PC-9 (cell line): ENCODE results near the gene CCL19. TPM values are rescaled to one million over a fixed set of nuclear protein-coding genes. Genes with fewer than 3 reads are reported as not detected.

Source experiments
- BruUV-seq: library from RNA; stranded (reverse); fragments of 400-500 nt; replicated peaks from 2 replicates; lab custom pipeline; 2021; lab: Mats Ljungman, UMichigan
- CTCF ChIA-PET: fragments of 300-600 bp; sonication (Branson Sonifier 250); formaldehyde crosslinking; loops from one replicate; lab custom pipeline; 2022; ENCODE audit warnings: antibody characterized with exemption; lab: Charles Lee
- POLR2A ChIA-PET: fragments of 300-600 bp; sonication (Branson Sonifier 250); formaldehyde crosslinking; loops from one replicate; lab custom pipeline; 2022; ENCODE audit warnings: antibody characterized with exemption; ENCODE audit not compliant: unreplicated experiment; lab: Charles Lee
- DNase-seq, 2 experiments: peaks; one replicate each; pipeline versions ENCODE4 v3.0.0 to v3.0.0-alpha.2; 2015 to 2022; ENCODE audit warnings: mixed read lengths in 1 of 2
- H2AFZ ChIP-seq: fragments of 200-600 bp; sonication (generic); 2 replicates; pipeline ENCODE4 v1.8.1; 2017; ENCODE audit warnings: antibody characterized with exemption
- H3F3A ChIP-seq: fragments of 200-600 bp; sonication (generic); 2 replicates; pipeline ENCODE4 v1.8.1; 2017; ENCODE audit warnings: antibody characterized with exemption, mild to moderate bottlenecking, low read depth; ENCODE audit not compliant: insufficient read depth
- H3K27ac ChIP-seq: fragments of 200-600 bp; sonication (generic); 2 replicates; pipeline ENCODE4 v1.6.1; 2016; ENCODE audit warnings: mixed run types
- H3K27me3 ChIP-seq: fragments of 200-600 bp; sonication (generic); 2 replicates; pipeline ENCODE4 v1.6.1; 2016; ENCODE audit warnings: low read depth, mixed run types; ENCODE audit not compliant: insufficient read depth
- H3K36me3 ChIP-seq: fragments of 200-600 bp; sonication (generic); 2 replicates; pipeline ENCODE4 v1.6.1; 2016; ENCODE audit warnings: low read depth, mixed run types
- H3K4me1 ChIP-seq: fragments of 200-600 bp; sonication (generic); replicated peaks from 2 replicates; pipeline ENCODE4 v1.6.1; 2016; ENCODE audit warnings: mixed run types; ENCODE audit not compliant: insufficient read depth
- H3K4me2 ChIP-seq: fragments of 200-600 bp; sonication (generic); 2 replicates; pipeline ENCODE4 v1.6.1; 2017; ENCODE audit warnings: mixed run types
- H3K4me3 ChIP-seq: fragments of 200-600 bp; sonication (generic); 2 replicates; pipeline ENCODE4 v1.6.1; 2016; ENCODE audit warnings: mixed run types
- H3K79me2 ChIP-seq: fragments of 200-600 bp; sonication (generic); 2 replicates; pipeline ENCODE4 v1.6.1; 2017; ENCODE audit warnings: low read depth, mixed run types
- H3K9me2 ChIP-seq: fragments of 200-600 bp; sonication (generic); 2 replicates; pipeline ENCODE4 v1.8.1; 2017; ENCODE audit warnings: mild to moderate bottlenecking; ENCODE audit not compliant: insufficient read depth
- H3K9me3 ChIP-seq: fragments of 200-600 bp; sonication (generic); 2 replicates; pipeline ENCODE4 v1.8.1; 2016; ENCODE audit warnings: low read depth; ENCODE audit not compliant: insufficient read depth
- H4K20me1 ChIP-seq: fragments of 200-600 bp; sonication (generic); 2 replicates; pipeline ENCODE4 v1.8.1; 2017; ENCODE audit not compliant: insufficient read depth
- CTCF ChIP-seq: fragments of 200-600 bp; sonication (generic); conservative IDR thresholded peaks from 2 replicates; pipeline ENCODE4 v1.6.1; 2017; ENCODE audit warnings: mixed run types, antibody characterized with exemption, mild to moderate bottlenecking, moderate library complexity
- EZH2 ChIP-seq: fragments of 200-600 bp; sonication (generic); IDR thresholded peaks from 2 replicates; pipeline ENCODE4 v1.8.0; 2017; ENCODE audit warnings: antibody characterized with exemption, low read depth
- intact Hi-C: fragments of 100-400 bp; cut with micrococcal nuclease; formaldehyde crosslinking; loops from one replicate; pipeline ENCODE4 v1.10.0; 2022; ENCODE audit not compliant: unreplicated experiment
- total RNA-seq: library from RNA; stranded (reverse); gene quantifications from 2 replicates; pipeline ENCODE4 v1.2.3, GENCODE V29; 2021

CCL19 gene
- total RNA-seq, 1 experiment from 2014 or later: not detected

- no TSS peak for BruUV-seq
- Histone ChIP-seq H4K20me1 (no peaks in the 10 kb centered on the region), H2AFZ (no peak overlapping the region), H3K4me2 (no peak overlapping the region), H3K4me1 (peaks cover 8% of the 10 kb centered on the region), H3K27ac (no peak overlapping the region), H3K9me3 (no peaks in the 10 kb centered on the region), H3F3A (no peaks in the 10 kb centered on the region), H3K27me3 (no peaks in the 10 kb centered on the region), H3K36me3 (no peaks in the 10 kb centered on the region), H3K9me2 (no peaks in the 10 kb centered on the region), H3K4me3 (no peak overlapping the region), H3K79me2 (no peaks in the 10 kb centered on the region)
- CTCF ChIA-PET: interaction anchor here (1.4 kb wide), 1 partner anchor 10 kb away, joined by 3 read pairs; the partner anchor contains the start of gene GALT
- no peak for TF ChIP-seq CTCF
- no peak for TF ChIP-seq EZH2
- POLR2A ChIA-PET: no interaction called here
- intact Hi-C loops: no loop called here
- DNase-seq: no peak
Observed at GRCh38 chr9:34656992-34657391, 34.1 kb downstream of the CCL19 start.

GRCh38 chr9:34655394-34655793 is 35.7 kb downstream of the CCL19 start:
- H3K4me1 ChIP-seq: peaks cover 8% of the 10 kb centered on the region
- no TSS peak for BruUV-seq
- no peaks in the 10 kb centered on the region for H3K9me2 ChIP-seq
- DNase-seq: no peak
- no peaks in the 10 kb centered on the region for H3K36me3 ChIP-seq
- intact Hi-C loops: no loop called here
- H3K4me3 ChIP-seq: no peak overlapping the region
- TF ChIP-seq CTCF: no peak
- no peak for TF ChIP-seq EZH2
- ChIA-PET CTCF (no interaction called here), POLR2A (interaction anchor here (0.6 kb wide), 1 partner anchor 716 kb away, joined by 4 read pairs; no protein-coding TSS in a partner anchor)
- H3K9me3 ChIP-seq: no peaks in the 10 kb centered on the region
- no peaks in the 10 kb centered on the region for H3K79me2 ChIP-seq
- no peaks in the 10 kb centered on the region for H3K27me3 ChIP-seq
- no peak overlapping the region for H3K27ac ChIP-seq
- H4K20me1 ChIP-seq: no peaks in the 10 kb centered on the region
- H3F3A ChIP-seq: peaks cover 7% of the 10 kb centered on the region; the same call in 1 of the 2 replicates
- no peak overlapping the region for H2AFZ ChIP-seq
- H3K4me2 ChIP-seq: no peak overlapping the region

- Histone ChIP-seq H3K4me1 (peaks cover 8% of the 10 kb centered on the region), H3K36me3 (no peaks in the 10 kb centered on the region), H3K9me3 (no peaks in the 10 kb centered on the region), H3K4me2 (no peak overlapping the region), H3K27me3 (no peaks in the 10 kb centered on the region), H3F3A (peaks cover 7% of the 10 kb centered on the region; the same call in 1 of the 2 replicates), H2AFZ (no peak overlapping the region), H3K4me3 (no peak overlapping the region), H3K9me2 (no peaks in the 10 kb centered on the region), H3K79me2 (no peaks in the 10 kb centered on the region), H3K27ac (no peak overlapping the region), H4K20me1 (no peaks in the 10 kb centered on the region)
- BruUV-seq: no TSS peak
- ChIA-PET CTCF (no interaction called here), POLR2A (no interaction called here)
- DNase-seq: no peak
- no peak for TF ChIP-seq EZH2
- no peak for TF ChIP-seq CTCF
- intact Hi-C loops: no loop called here
Observed at GRCh38 chr9:34654323-34655051, 36.6 kb downstream of the CCL19 start.
